K562 (cell line): ENCODE data around the gene VN1R4. TPM values are rescaled to one million over a fixed set of nuclear protein-coding genes. Genes with fewer than 3 reads are reported as not detected.
"Not testable (repeated sequence)": the region's sequence is repeated elsewhere in the genome, so short reads cannot be mapped to it uniquely, and the experiment has no call there.

Experiments used
- ATAC-seq: fragments of 200-7000 bp; cut with Tn5 transposase; 3 replicates; pipeline ENCODE4 v1.9.1; 2020; ENCODE audit warnings: moderate library complexity
- BruUV-seq: library from RNA; stranded (reverse); fragments of 400-500 nt; replicated peaks from 2 replicates; lab custom pipeline; 2021; lab: Mats Ljungman, UMichigan
- CTCF ChIA-PET: fragments of 300-600 bp; formaldehyde crosslinking; extraction: SDS; loops from one replicate; lab custom pipeline; 2021; ENCODE audit warnings: low intra/inter-chr PET ratio; lab: Yijun Ruan, JAX
- POLR2A ChIA-PET: fragments of 300-600, 350-650 bp; sonication (Branson Sonifier 250); formaldehyde crosslinking; extraction: SDS; loops from one replicate; lab custom pipeline; 2021; ENCODE audit warnings: antibody characterized with exemption, inconsistent platforms; lab: Yijun Ruan, JAX
- DNase-seq, 4 experiments: peaks; one replicate each; pipeline versions ENCODE4 v3.0.0 to v3.0.0-alpha.2; 2011 to 2018; ENCODE audit warnings: low spot score in 3 of 4, mixed read lengths in 3 of 4; ENCODE audit errors: extremely low read depth in 1 of 4
- FAIRE-seq: peaks from 2 replicates; lab custom pipeline; 2011; peaks lifted over from hg19 to GRCh38; lab: Jason Lieb, UNC
- H2AFZ ChIP-seq: 2 replicates; pipeline ENCODE4 v1.6.0; 2011; ENCODE audit warnings: low read depth, low read length, control low read depth, inconsistent platforms
- H3K27ac ChIP-seq: fragments of 200-600 bp; 3 replicates; pipeline ENCODE4 v1.8.0; 2011; ENCODE audit warnings: low read depth, mild to moderate bottlenecking, control low read depth, inconsistent platforms, low read length, moderate library complexity, mixed read lengths; ENCODE audit errors: extremely low read depth
- H3K27me3 ChIP-seq, 2 experiments: fragments of 300-600 bp in 1 of 2; 2 replicates in 1 of 2; 3 replicates in 1 of 2; pipeline versions ENCODE4 v1.6.0 to v1.8.0; 2011; ENCODE audit warnings: inconsistent platforms in 2 of 2, low read length in 2 of 2, mild to moderate bottlenecking in 1 of 2, mixed read lengths in 1 of 2, moderate library complexity in 1 of 2; ENCODE audit not compliant: control insufficient read depth in 2 of 2, insufficient read depth in 2 of 2
- H3K36me3 ChIP-seq: fragments of 300-600 bp; 3 replicates; pipeline ENCODE4 v1.8.0; 2011; ENCODE audit warnings: mild to moderate bottlenecking, low read length, inconsistent platforms; ENCODE audit not compliant: control insufficient read depth, insufficient read depth
- H3K4me1 ChIP-seq, 2 experiments: fragments of 200-600 bp in 1 of 2; replicated peaks in 1 of 2; 2 replicates in 1 of 2; 3 replicates in 1 of 2; pipeline versions ENCODE4 v1.5.1 to v1.8.0; 2011; ENCODE audit warnings: inconsistent platforms in 2 of 2, low read length in 2 of 2, mild to moderate bottlenecking in 1 of 2, mixed read lengths in 1 of 2, moderate library complexity in 1 of 2; ENCODE audit not compliant: control insufficient read depth in 2 of 2, insufficient read depth in 2 of 2
- H3K4me2 ChIP-seq: 2 replicates; pipeline ENCODE4 v1.6.1; 2011; ENCODE audit warnings: low read length, control low read depth, inconsistent platforms, mixed read lengths; ENCODE audit not compliant: insufficient read depth
- H3K4me3 ChIP-seq: fragments of 200-600 bp; sonication (generic), shearing (Covaris generic); 2 replicates; pipeline ENCODE4 v1.5.1; 2016; ENCODE audit warnings: control low read depth, inconsistent platforms
- H3K79me2 ChIP-seq: fragments of 200-600 bp; 3 replicates; pipeline ENCODE4 v1.8.0; 2011; ENCODE audit warnings: low read length, inconsistent platforms; ENCODE audit not compliant: control insufficient read depth, insufficient read depth
- H3K9ac ChIP-seq, 2 experiments: 2 replicates each; pipeline versions ENCODE4 v1.6.0 to v1.6.1; 2011; ENCODE audit warnings: low read depth in 2 of 2, low read length in 2 of 2, control low read depth in 1 of 2, inconsistent platforms in 1 of 2, mild to moderate bottlenecking in 1 of 2, mixed read lengths in 1 of 2; ENCODE audit not compliant: insufficient read depth in 1 of 2
- H3K9me1 ChIP-seq: one replicate; pipeline ENCODE4 v1.6.0; 2011; ENCODE audit warnings: inconsistent platforms, mild to moderate bottlenecking, low read length, moderate library complexity; ENCODE audit not compliant: control insufficient read depth, insufficient read depth
- H3K9me3 ChIP-seq: replicated peaks from 2 replicates; pipeline ENCODE4 v1.5.1; 2011; ENCODE audit warnings: low read depth, low read length, inconsistent platforms; ENCODE audit not compliant: control insufficient read depth, insufficient read depth
- H4K20me1 ChIP-seq: replicated peaks from 2 replicates; pipeline ENCODE4 v1.6.1; 2011; ENCODE audit warnings: low read length, inconsistent platforms, mixed read lengths; ENCODE audit not compliant: control insufficient read depth, insufficient read depth
- RAD21 ChIP-seq, 2 experiments: fragments of 250-450 bp in 1 of 2; fragments of 450-650 bp in 1 of 2; sonication (Bioruptor Pico) in 1 of 2; formaldehyde crosslinking in 1 of 2; IDR thresholded peaks in 1 of 2; conservative IDR thresholded peaks in 1 of 2; 2 replicates each; pipeline versions ENCODE4 v1.4.0 to v1.8.0; 2020 to 2022; ENCODE audit warnings: mild to moderate bottlenecking in 2 of 2, moderate library complexity in 1 of 2
- WGBS: fragments of 100-300 bp; shearing (Covaris generic); methylation state at CpG from one replicate; pipeline ENCODE4 v1.1.6; 2016; ENCODE audit warnings: low coverage, mixed read lengths; ENCODE audit not compliant: insufficient coverage; ENCODE audit errors: missing lambda C conversion rate; 5-methylcytosine and 5-hydroxymethylcytosine counted together
- in situ Hi-C: fragments of 300-500 bp; cut with MboI; formaldehyde crosslinking; loops from 4 replicates; pipeline ENCODE4 v1.15.0; 2018; ENCODE audit warnings: inconsistent platforms, mixed read lengths
- intact Hi-C: fragments of 100-400 bp; cut with micrococcal nuclease; formaldehyde crosslinking; loops from 2 replicates; pipeline ENCODE4 v1.14.2; 2022
- polyA plus RNA-seq, 8 experiments: library from polyadenylated mRNA; depleted of rRNA in 4 of 8; stranded (reverse) in 5 of 8; unstranded in 3 of 8; fragments of >200 nt; fragmentation: Nextera tagmentation in 2 of 8; fragmentation: Illumina TruSeq in 1 of 8; extraction: Ambion mirVana in 2 of 8; extraction: Trizol in 1 of 8; gene quantifications; 2 replicates each; pipeline versions ENCODE4 v1.2.1 to v1.2.3, GENCODE V29; 2011 to 2014; ENCODE audit warnings: inconsistent platforms in 1 of 8, missing spikeins in 1 of 8
- total RNA-seq, 7 experiments: library from RNA; depleted of rRNA in 6 of 7; stranded (reverse); fragments of >200 nt in 6 of 7; fragmentation: Illumina TruSeq in 2 of 7; extraction: Trizol in 2 of 7; gene quantifications; 2 replicates each; pipeline versions ENCODE4 v1.2.1 to v1.2.3, GENCODE V29; 2011 to 2021; ENCODE audit warnings: low replicate concordance in 1 of 7
- TF ChIP-seq, protein P1 (sequence below), 3 experiments: IDR thresholded peaks in 2 of 3; conservative IDR thresholded peaks in 1 of 3; 2 replicates each; pipeline ENCODE4 v1.5.1; 2011 to 2012; ENCODE audit warnings: low read length in 3 of 3, mild to moderate bottlenecking in 3 of 3, control low read depth in 2 of 3, improper control_type of control experiment in 1 of 3, inconsistent platforms in 1 of 3, low read depth in 1 of 3, mixed read lengths in 1 of 3, moderate library complexity in 1 of 3; ENCODE audit not compliant: insufficient read depth in 2 of 3

VN1R4 gene
- total and polyA plus RNA-seq, 9 of the 15 experiments (the other 6 are each of a cell fraction or from before 2014, with no cell fraction given) = not detected

DNA sequence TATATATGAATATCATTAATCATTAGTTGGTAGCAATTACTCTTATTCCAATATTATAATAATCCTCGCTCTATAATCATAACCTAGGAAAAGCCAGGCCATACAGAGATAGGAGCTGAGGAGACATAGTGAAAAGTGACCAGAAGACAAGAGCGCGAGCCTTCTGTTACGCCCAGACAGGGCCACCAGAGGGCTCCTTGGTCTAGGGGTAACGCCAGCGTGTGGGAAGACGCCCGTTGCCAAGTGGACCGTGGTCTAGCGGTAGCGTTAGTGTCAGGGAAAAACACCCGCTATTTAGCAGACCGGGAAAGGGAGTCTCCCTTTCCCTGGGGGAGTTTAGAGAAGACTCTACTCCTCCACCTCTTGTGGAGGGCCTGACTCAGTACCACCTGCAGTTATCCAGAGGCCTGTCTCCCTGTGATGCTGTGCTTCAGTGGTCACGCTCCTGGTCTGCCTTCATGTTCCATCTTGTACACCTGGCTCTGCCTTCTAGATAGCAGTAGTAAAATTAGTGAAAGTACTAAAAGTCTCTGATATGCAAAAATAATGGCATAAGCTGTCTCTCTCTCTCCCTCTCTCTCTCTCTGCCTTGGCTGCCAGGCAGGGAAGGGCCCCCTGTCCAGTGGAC, 9.7 kb downstream of the VN1R4 start, which contains the start of gene VN1R2:
TSS of gene VN1R2 (plus strand) at position 578 of the 628 bp plus-strand sequence. CDS start 84 bp downstream, outside the sequence.
- TF ChIP-seq RAD21 (CRISPR knock-in tag; conservative IDR thresholded peaks at IDR 0.05 in 1 of 2, IDR thresholded peaks at IDR 0.05 in 1 of 2) = peak in 1 of 2 experiments; percentile 46; a peak in 2 of 4 replicates
- TF ChIP-seq, protein P1, sequence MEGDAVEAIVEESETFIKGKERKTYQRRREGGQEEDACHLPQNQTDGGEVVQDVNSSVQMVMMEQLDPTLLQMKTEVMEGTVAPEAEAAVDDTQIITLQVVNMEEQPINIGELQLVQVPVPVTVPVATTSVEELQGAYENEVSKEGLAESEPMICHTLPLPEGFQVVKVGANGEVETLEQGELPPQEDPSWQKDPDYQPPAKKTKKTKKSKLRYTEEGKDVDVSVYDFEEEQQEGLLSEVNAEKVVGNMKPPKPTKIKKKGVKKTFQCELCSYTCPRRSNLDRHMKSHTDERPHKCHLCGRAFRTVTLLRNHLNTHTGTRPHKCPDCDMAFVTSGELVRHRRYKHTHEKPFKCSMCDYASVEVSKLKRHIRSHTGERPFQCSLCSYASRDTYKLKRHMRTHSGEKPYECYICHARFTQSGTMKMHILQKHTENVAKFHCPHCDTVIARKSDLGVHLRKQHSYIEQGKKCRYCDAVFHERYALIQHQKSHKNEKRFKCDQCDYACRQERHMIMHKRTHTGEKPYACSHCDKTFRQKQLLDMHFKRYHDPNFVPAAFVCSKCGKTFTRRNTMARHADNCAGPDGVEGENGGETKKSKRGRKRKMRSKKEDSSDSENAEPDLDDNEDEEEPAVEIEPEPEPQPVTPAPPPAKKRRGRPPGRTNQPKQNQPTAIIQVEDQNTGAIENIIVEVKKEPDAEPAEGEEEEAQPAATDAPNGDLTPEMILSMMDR (IDR thresholded peaks at IDR 0.05 in 2 of 3, conservative IDR thresholded peaks at IDR 0.05 in 1 of 3; ENCODE audit: insufficient read depth in 2 of 3, low read depth in 1 of 3, low read length in 3 of 3) = peak; percentile 26 to 35 (median 33); a peak in 3 of 6 replicates
- TF ChIP-seq, all 486 proteins: peak for 2; not testable (repeated sequence) for 484
- H3K36me3 ChIP-seq, H3K27ac ChIP-seq, H3K4me1 ChIP-seq, intact Hi-C loops, H3K9ac ChIP-seq, POLR2A ChIA-PET, ATAC-seq, H3K9me3 ChIP-seq, H2AFZ ChIP-seq, H4K20me1 ChIP-seq, CTCF ChIA-PET, BruUV-seq, H3K4me3 ChIP-seq, in situ Hi-C loops, H3K4me2 ChIP-seq, H3K79me2 ChIP-seq, H3K9me1 ChIP-seq, H3K27me3 ChIP-seq: not testable (repeated sequence)
- peak in 1 of 4 experiments; percentile 26 for DNase-seq
- WGBS = 11% methylated on average over 14 of the region's 14 CpGs
- FAIRE-seq = peak; percentile 37
